Testis (tissue), 3 donors: ENCODE measurements around the gene SLC34A1. TPM values are rescaled to one million over a fixed set of nuclear protein-coding genes. Genes with fewer than 3 reads are reported as not detected.
A peak's percentile ranks its signal among the peaks of the same experiment; 100 is the strongest.

Experiments
- DNase-seq: peaks from one replicate; pipeline ENCODE4 v3.0.0-alpha.2; 2019
- H3K27ac ChIP-seq, 2 donors: fragments of 200-600 bp; sonication (generic); one replicate each; pipeline ENCODE4 v1.5.1; 2019
- H3K27me3 ChIP-seq: fragments of 200-600 bp; sonication (generic); one replicate; pipeline ENCODE4 v1.5.1; 2019
- H3K36me3 ChIP-seq: fragments of 200-600 bp; sonication (generic); one replicate; pipeline ENCODE4 v1.5.1; 2017; ENCODE audit warnings: low read depth; ENCODE audit errors: missing control alignments
- H3K4me1 ChIP-seq: fragments of 200-600 bp; sonication (generic); one replicate; pipeline ENCODE4 v1.5.1; 2019
- H3K4me3 ChIP-seq, 2 donors: fragments of 200-600 bp; sonication (generic); one replicate each; pipeline ENCODE4 v1.5.1; 2017 to 2019
- H3K9me3 ChIP-seq: fragments of 200-600 bp; sonication (generic); one replicate; pipeline ENCODE4 v1.5.1; 2017
- POLR2A ChIP-seq: fragments of 450-650 bp; IDR thresholded peaks from one replicate; pipeline ENCODE4 v1.6.1; 2017; ENCODE audit warnings: antibody characterized with exemption, mild to moderate bottlenecking, moderate library complexity
- WGBS, 2 donors: methylation state at CpG; one replicate each; pipeline ENCODE4 v1.1.5; 2018; 5-methylcytosine and 5-hydroxymethylcytosine counted together
- intact Hi-C: fragments of 100-400 bp; cut with DNase I; formaldehyde crosslinking; loops from one replicate; pipeline ENCODE4 v1.15.1; 2023; ENCODE audit warnings: low total_unique reads
- polyA plus RNA-seq: library from polyadenylated mRNA; stranded (reverse); fragments of 350-450 nt; fragmentation: Illumina TruSeq; extraction: RNeasy Lipid Tissue Mini Kit (QIAGEN cat#74804); gene quantifications from one replicate; pipeline ENCODE4 v1.2.3, GENCODE V29; 2014; ENCODE audit warnings: low read depth, low replicate concordance; ENCODE audit not compliant: insufficient read depth
- total RNA-seq, 2 donors: library from RNA; depleted of rRNA; stranded (reverse); fragments of >200 nt; gene quantifications; one replicate each; pipeline ENCODE4 v1.2.3, GENCODE V29; 2016
- TF ChIP-seq, protein P1 (sequence below), 3 experiments: fragments of 450-650 bp in 2 of 3; fragments of 200-600 bp in 1 of 3; sonication (generic) in 1 of 3; IDR thresholded peaks; one replicate each; pipeline ENCODE4 v1.5.1; 2016 to 2019; ENCODE audit warnings: antibody characterized with exemption in 3 of 3, mild to moderate bottlenecking in 2 of 3, moderate library complexity in 1 of 3

Gene SLC34A1
- total and polyA plus RNA-seq, 3 donors from 2014 or later: 0.19 TPM; not detected in 2

DNA sequence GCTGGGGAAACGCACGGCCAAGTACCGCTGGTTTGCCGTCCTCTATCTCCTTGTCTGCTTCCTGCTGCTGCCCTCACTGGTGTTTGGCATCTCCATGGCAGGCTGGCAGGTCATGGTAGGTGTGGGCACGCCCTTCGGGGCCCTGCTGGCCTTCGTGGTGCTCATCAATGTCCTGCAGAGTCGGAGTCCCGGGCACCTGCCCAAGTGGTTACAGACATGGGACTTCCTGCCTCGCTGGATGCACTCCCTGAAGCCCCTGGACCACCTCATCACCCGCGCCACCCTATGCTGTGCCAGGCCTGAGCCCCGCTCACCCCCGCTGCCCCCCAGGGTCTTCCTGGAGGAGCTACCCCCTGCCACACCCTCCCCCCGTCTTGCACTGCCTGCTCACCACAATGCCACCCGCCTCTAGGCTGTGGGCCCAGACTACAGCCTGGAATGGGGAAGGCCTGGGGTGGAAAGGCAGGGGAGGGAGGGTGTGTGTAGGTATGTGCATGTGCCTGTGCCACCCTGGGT is 13.7 kb downstream of the SLC34A1 start:
- Histone ChIP-seq H3K27ac (no peak overlapping the region), H3K4me1 (peaks cover 4% of the 10 kb centered on the region), H3K36me3 (no peaks in the 10 kb centered on the region), H3K27me3 (no peaks in the 10 kb centered on the region), H3K9me3 (no peaks in the 10 kb centered on the region), H3K4me3 (no peak overlapping the region)
- DNase-seq: no peak
- intact Hi-C loops: loop anchor here (10.0 kb wide), 1 partner anchor 107 kb away; the partner anchor contains the start of gene DOK3
- 91 to 96% methylated on average over 14 to 16 of the region's 16 CpGs for WGBS, 2 donors
- no peak for TF ChIP-seq POLR2A
- TF ChIP-seq, protein P1, sequence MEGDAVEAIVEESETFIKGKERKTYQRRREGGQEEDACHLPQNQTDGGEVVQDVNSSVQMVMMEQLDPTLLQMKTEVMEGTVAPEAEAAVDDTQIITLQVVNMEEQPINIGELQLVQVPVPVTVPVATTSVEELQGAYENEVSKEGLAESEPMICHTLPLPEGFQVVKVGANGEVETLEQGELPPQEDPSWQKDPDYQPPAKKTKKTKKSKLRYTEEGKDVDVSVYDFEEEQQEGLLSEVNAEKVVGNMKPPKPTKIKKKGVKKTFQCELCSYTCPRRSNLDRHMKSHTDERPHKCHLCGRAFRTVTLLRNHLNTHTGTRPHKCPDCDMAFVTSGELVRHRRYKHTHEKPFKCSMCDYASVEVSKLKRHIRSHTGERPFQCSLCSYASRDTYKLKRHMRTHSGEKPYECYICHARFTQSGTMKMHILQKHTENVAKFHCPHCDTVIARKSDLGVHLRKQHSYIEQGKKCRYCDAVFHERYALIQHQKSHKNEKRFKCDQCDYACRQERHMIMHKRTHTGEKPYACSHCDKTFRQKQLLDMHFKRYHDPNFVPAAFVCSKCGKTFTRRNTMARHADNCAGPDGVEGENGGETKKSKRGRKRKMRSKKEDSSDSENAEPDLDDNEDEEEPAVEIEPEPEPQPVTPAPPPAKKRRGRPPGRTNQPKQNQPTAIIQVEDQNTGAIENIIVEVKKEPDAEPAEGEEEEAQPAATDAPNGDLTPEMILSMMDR (IDR thresholded peaks at IDR 0.05): no peak

DNA sequence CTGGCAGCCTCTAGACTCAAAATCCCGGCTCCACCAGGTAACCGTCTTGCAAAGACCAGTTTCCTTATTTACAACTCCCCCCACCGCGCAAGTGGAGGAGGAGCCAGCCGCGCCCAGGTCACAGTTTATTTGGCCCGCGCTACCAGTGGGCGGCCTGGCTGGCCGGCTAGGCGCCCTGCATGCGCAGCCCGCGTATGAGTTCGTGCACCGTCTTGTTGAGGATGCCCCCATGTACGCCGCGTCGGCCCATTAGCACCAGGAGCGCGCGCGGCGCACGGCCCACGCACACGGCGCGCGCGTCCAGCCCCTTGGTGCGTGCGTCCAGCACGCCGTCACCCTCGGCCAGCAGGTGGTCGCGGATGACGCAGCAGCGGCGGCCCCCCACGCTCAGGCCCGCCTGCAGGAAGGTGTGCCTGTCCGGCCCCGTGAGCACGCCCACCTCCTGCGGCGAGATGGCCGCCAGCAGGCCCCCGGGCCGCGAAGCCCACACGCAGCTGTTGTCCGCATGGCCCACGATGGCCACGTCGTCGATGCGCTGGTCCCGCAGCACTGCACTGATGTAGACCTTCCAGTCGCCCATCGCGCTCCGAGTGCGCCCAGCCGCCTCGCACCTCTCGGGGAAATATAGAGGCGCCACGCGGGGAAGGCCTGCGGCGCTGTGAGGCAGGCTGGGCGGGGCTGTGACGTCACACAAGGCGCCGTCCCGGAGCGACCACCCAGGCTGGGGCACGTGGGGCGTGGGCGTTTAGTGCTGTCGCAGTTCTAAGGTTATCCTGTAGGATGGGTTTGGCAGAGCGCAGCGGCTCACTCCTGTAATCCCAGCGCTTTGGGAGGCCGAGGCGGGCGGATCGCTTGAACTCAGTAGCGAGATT is 16.0 kb downstream of the SLC34A1 start, which contains the start of gene PFN3:
PFN3 (minus strand) TSS at position 665 of the 872 bp plus-strand sequence; CDS start at position 580, 85 bp downstream.
- 12 to 16% methylated on average over 42 to 82 of the region's 92 CpGs for WGBS, 2 donors
- DNase-seq: peak; percentile 84
- intact Hi-C loops: loop anchor here (5.0 to 10.0 kb wide), 2 partner anchors 57 to 105 kb away; partner anchors contain the start of gene DOK3
- no peaks in the 10 kb centered on the region for H3K9me3 ChIP-seq
- TF ChIP-seq POLR2A: no peak
- TF ChIP-seq, protein P1 (IDR thresholded peaks at IDR 0.05): peak in 1 of 3 experiments; percentile 24
- H3K4me3 ChIP-seq: peak within 1 kb of the TSS; percentile 42 to 57
- H3K36me3 ChIP-seq: no peaks in the 10 kb centered on the region
- H3K4me1 ChIP-seq: peaks cover 21% of the 10 kb centered on the region
- no peak within 1 kb of the TSS for H3K27ac ChIP-seq
- H3K27me3 ChIP-seq: no peaks in the 10 kb centered on the region

DNA sequence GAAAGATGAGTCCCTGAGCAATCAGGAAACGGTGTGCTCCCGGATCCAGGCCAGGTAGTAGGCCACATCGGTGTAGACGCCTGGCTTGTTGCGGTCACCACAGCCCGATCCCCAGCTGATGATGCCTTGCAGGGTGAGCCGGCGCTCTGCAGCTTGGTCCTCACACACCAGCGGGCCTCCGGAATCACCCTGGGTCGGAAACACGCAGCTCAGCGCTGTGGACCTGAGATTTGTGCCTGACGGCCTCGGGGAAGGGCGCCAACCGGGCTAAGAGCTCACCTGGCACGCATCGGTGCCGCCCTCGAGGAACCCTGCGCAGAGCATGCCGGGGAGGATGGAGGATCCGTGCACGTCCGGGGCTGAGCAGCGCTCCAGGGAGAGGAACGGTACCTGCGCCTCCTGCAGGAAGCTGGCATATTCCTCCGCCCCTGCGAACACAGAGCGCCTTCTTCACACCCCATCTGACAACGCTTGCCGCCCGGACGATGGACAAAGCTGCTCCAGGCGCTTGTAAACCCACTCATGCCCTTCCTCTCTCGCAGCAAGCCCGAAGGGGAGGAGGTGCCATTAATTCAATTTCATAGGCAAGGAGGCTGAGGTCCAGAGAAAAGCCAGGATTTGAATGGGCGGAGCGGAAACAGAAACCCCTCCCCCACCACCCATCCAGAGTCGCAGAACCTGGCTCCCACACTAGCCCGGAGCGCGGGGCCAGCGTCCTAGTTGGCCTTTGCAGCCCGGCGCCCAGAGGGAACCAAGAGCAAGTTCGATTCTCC is 18.2 kb downstream of the SLC34A1 start:
- intact Hi-C loops: loop anchor here (5.0 kb wide), 1 partner anchor 55 kb away; no protein-coding TSS in a partner anchor
- DNase-seq: peak; percentile 72
- no peak for TF ChIP-seq POLR2A
- TF ChIP-seq, protein P1 (IDR thresholded peaks at IDR 0.05): peak in 1 of 3 experiments; percentile 20
- Histone ChIP-seq H3K27me3 (no peaks in the 10 kb centered on the region), H3K4me1 (peaks cover 21% of the 10 kb centered on the region), H3K36me3 (no peaks in the 10 kb centered on the region), H3K9me3 (no peaks in the 10 kb centered on the region), H3K27ac (no peak overlapping the region), H3K4me3 (peak overlapping the region in 1 of 2 donors; percentile 60)
- 4 to 5% methylated on average over 13 to 44 of the region's 49 CpGs for WGBS, 2 donors

DNA sequence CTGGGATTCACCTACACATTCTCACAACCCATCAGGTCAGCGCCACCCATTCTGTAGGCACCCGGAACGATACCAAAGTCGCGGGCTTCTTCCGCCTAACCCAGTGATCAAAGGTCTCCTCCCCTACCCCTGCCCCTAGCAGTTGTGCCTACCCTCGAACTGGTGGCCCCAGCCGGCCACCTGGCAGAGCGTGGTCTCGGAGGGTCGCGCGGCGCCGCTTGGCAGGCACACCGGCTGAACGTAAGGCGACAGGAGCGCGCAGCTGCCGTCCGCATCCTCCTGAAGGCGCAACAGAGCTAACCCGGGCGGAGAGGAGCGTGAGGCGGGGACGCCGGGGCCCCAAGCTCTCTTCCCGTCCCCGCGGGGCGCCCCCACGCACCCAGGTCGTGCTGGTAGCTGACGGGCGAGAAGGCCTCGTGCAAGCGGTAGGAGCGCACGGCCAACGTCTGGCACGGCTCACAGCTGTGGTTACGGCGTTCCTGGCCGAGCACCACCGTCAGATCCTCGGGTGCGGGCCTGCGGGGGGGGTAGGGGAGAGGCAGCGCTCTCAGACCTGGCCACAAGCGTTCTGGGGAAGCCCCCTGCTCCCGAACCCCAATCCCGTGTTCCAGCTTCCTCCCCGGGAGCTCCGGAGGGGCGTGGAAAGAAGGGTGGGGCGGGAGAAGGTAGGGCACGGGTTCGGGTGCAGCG is 19.0 kb downstream of the SLC34A1 start:
- DNase-seq: no peak
- Histone ChIP-seq H3K27me3 (no peaks in the 10 kb centered on the region), H3K9me3 (no peaks in the 10 kb centered on the region), H3K36me3 (no peaks in the 10 kb centered on the region), H3K4me1 (peaks cover 21% of the 10 kb centered on the region), H3K27ac (no peak overlapping the region), H3K4me3 (peak overlapping the region; percentile 47 to 60)
- intact Hi-C loops: loop anchor here (5.0 kb wide), 1 partner anchor 54 kb away; no protein-coding TSS in a partner anchor
- WGBS, 2 donors: 1 to 2% methylated on average over 31 to 57 of the region's 61 CpGs
- TF ChIP-seq, protein P1 (IDR thresholded peaks at IDR 0.05): no peak
- TF ChIP-seq POLR2A: no peak
